Stomach (tissue), 9 donors: ENCODE measurements around the gene RAC2. TPM values are rescaled to one million over a fixed set of nuclear protein-coding genes. Genes with fewer than 3 reads are reported as not detected.
A peak's percentile ranks its signal among the peaks of the same experiment; 100 is the strongest.

Experiments
- DNase-seq, 2 donors: peaks; one replicate each; pipeline versions ENCODE4 v3.0.0 to v3.0.0-alpha.2; 2013 to 2019
- H3K27ac ChIP-seq, 5 donors: fragments of 200-600 bp in 4 of 5; sonication (generic) in 4 of 5; one replicate each; pipeline ENCODE4 v1.5.1; 2013 to 2019; ENCODE audit warnings: mild to moderate bottlenecking in 1 of 5, moderate library complexity in 1 of 5
- H3K27me3 ChIP-seq, 3 donors: fragments of 200-600 bp; sonication (generic); one replicate each; pipeline ENCODE4 v1.5.1; 2017 to 2019; ENCODE audit warnings: mixed run types in 1 of 3
- H3K36me3 ChIP-seq, 4 donors: fragments of 200-600 bp; sonication (generic); 1 replicate in 3 of 4; 2 replicates in 1 of 4; pipeline ENCODE4 v1.5.1; 2016 to 2019
- H3K4me1 ChIP-seq, 4 donors: fragments of 200-600 bp; sonication (generic); one replicate each; pipeline ENCODE4 v1.5.1; 2016 to 2019
- H3K4me3 ChIP-seq, 4 donors: fragments of 200-600 bp; sonication (generic) in 3 of 4; one replicate each; pipeline ENCODE4 v1.5.1; 2016 to 2019; ENCODE audit warnings: mild to moderate bottlenecking in 1 of 4
- H3K9me3 ChIP-seq, 4 donors: fragments of 200-600 bp; sonication (generic); one replicate each; pipeline ENCODE4 v1.5.1; 2016 to 2019
- EP300 ChIP-seq: sonication (generic); formaldehyde crosslinking; IDR thresholded peaks from one replicate; pipeline ENCODE4 v1.6.1; 2017; ENCODE audit warnings: antibody characterized with exemption
- POLR2A ChIP-seq, 4 donors: fragments of 450-650 bp; IDR thresholded peaks; one replicate each; pipeline ENCODE4 v1.6.1; 2016; ENCODE audit warnings: antibody characterized with exemption in 4 of 4, control low read depth in 2 of 4, mild to moderate bottlenecking in 1 of 4, moderate library complexity in 1 of 4
- POLR2AphosphoS5 ChIP-seq, 3 donors: sonication (generic); formaldehyde crosslinking; IDR thresholded peaks; one replicate each; pipeline ENCODE4 v1.6.1; 2016; ENCODE audit warnings: antibody characterized with exemption in 3 of 3
- WGBS, 5 donors: extraction: QIAGEN DNeasy Blood & Tissue Kit in 3 of 5; methylation state at CpG; one replicate each; pipeline versions ENCODE4 v1.1.5 to v1.1.7; 2013 to 2018; 5-methylcytosine and 5-hydroxymethylcytosine counted together
- intact Hi-C: fragments of 100-400 bp; cut with DNase I; formaldehyde crosslinking; loops from one replicate; pipeline ENCODE4 v1.15.1; 2023; ENCODE audit warnings: low total_unique reads
- polyA plus RNA-seq, 3 donors: library from polyadenylated mRNA; stranded (reverse); fragments of 200-250 nt; gene quantifications; one replicate each; pipeline ENCODE4 v1.2.3, GENCODE V29; 2013
- total RNA-seq, 5 donors: library from RNA; depleted of rRNA; stranded (reverse); fragments of >200 nt; gene quantifications; one replicate each; pipeline versions ENCODE4 v1.1.0 to v1.2.3, GENCODE V29; 2014 to 2016
- TF ChIP-seq, protein P1 (sequence below), 7 experiments: fragments of 450-650 bp in 4 of 7; fragments of 200-600 bp in 3 of 7; sonication (generic) in 3 of 7; IDR thresholded peaks; one replicate each; pipeline ENCODE4 v1.5.1; 2016 to 2019; ENCODE audit warnings: antibody characterized with exemption in 7 of 7, control low read depth in 2 of 7, mild to moderate bottlenecking in 1 of 7
- donor health status: healthy with polysubstance abuse.
- donor health status: Bipolar disorder and iron deficiency.
- donor health status: healthy.

RAC2 gene
- total and polyA plus RNA-seq, 8 donors = 1.8 to 50.4 (median 16.3) TPM

- WGBS, 5 donors = 70 to 84% (median 73%) methylated on average over 5 of the region's 5 CpGs
- Histone ChIP-seq H3K4me1 (peaks cover 0 to 14% (median 0%) of the 10 kb centered on the region in 4 donors), H3K4me3 (no peak overlapping the region), H3K9me3 (no peaks in the 10 kb centered on the region), H3K27me3 (peaks cover 0 to 76% (median 7%) of the 10 kb centered on the region in 3 donors), H3K27ac (no peak overlapping the region), H3K36me3 (no peaks in the 10 kb centered on the region)
- no peak for DNase-seq
- TF ChIP-seq POLR2A (IDR thresholded peaks at IDR 0.05) (no peak), EP300 (no peak), POLR2AphosphoS5 (IDR thresholded peaks at IDR 0.05) (no peak)
- TF ChIP-seq, protein P1, sequence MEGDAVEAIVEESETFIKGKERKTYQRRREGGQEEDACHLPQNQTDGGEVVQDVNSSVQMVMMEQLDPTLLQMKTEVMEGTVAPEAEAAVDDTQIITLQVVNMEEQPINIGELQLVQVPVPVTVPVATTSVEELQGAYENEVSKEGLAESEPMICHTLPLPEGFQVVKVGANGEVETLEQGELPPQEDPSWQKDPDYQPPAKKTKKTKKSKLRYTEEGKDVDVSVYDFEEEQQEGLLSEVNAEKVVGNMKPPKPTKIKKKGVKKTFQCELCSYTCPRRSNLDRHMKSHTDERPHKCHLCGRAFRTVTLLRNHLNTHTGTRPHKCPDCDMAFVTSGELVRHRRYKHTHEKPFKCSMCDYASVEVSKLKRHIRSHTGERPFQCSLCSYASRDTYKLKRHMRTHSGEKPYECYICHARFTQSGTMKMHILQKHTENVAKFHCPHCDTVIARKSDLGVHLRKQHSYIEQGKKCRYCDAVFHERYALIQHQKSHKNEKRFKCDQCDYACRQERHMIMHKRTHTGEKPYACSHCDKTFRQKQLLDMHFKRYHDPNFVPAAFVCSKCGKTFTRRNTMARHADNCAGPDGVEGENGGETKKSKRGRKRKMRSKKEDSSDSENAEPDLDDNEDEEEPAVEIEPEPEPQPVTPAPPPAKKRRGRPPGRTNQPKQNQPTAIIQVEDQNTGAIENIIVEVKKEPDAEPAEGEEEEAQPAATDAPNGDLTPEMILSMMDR (IDR thresholded peaks at IDR 0.05) = no peak
- intact Hi-C loops = no loop called here
Measured at GRCh38 chr22:37275622-37276021, 31.6 kb upstream of the RAC2 start.

- Histone ChIP-seq H3K27ac (peak overlapping the region in 1 of 5 donors; percentile 7), H3K4me1 (peaks cover 0 to 14% (median 0%) of the 10 kb centered on the region in 4 donors), H3K4me3 (no peak overlapping the region), H3K36me3 (no peaks in the 10 kb centered on the region), H3K9me3 (no peaks in the 10 kb centered on the region), H3K27me3 (peaks cover 0 to 78% (median 7%) of the 10 kb centered on the region in 3 donors)
- WGBS, 5 donors = 80 to 89% (median 87%) methylated on average over 11 of the region's 11 CpGs
- DNase-seq = no peak
- intact Hi-C loops = no loop called here
- no peak for TF ChIP-seq POLR2AphosphoS5 (IDR thresholded peaks at IDR 0.05)
- TF ChIP-seq EP300 = no peak
- TF ChIP-seq, protein P1 (IDR thresholded peaks at IDR 0.05) = no peak
- no peak for TF ChIP-seq POLR2A (IDR thresholded peaks at IDR 0.05)
Measured at GRCh38 chr22:37275134-37275533, 31.1 kb upstream of the RAC2 start.

- H3K36me3 ChIP-seq = no peaks in the 10 kb centered on the region
- intact Hi-C loops = no loop called here
- H3K9me3 ChIP-seq = no peaks in the 10 kb centered on the region
- DNase-seq = peak; percentile 31 to 49
- TF ChIP-seq, protein P1 (IDR thresholded peaks at IDR 0.05) = no peak
- TF ChIP-seq POLR2AphosphoS5 (IDR thresholded peaks at IDR 0.05) (no peak), POLR2A (IDR thresholded peaks at IDR 0.05) (no peak), EP300 (no peak)
- no peak overlapping the region for H3K4me3 ChIP-seq
- H3K27ac ChIP-seq = peak overlapping the region in 2 of 5 donors; percentile 7 to 27
- WGBS, 5 donors = 67 to 75% (median 69%) methylated on average over 12 of the region's 12 CpGs
- peaks cover 0 to 77% (median 7%) of the 10 kb centered on the region in 3 donors for H3K27me3 ChIP-seq
- H3K4me1 ChIP-seq = peaks cover 0 to 22% (median 0%) of the 10 kb centered on the region in 4 donors
Measured at GRCh38 chr22:37274380-37274862, 30.4 kb upstream of the RAC2 start.

- no peak for DNase-seq
- intact Hi-C loops = no loop called here
- H3K36me3 ChIP-seq = no peaks in the 10 kb centered on the region
- no peaks in the 10 kb centered on the region for H3K9me3 ChIP-seq
- H3K27ac ChIP-seq = peak overlapping the region in 1 of 5 donors; percentile 27
- peaks cover 0 to 71% (median 7%) of the 10 kb centered on the region in 3 donors for H3K27me3 ChIP-seq
- no peak overlapping the region for H3K4me3 ChIP-seq
- TF ChIP-seq EP300 (no peak), POLR2AphosphoS5 (IDR thresholded peaks at IDR 0.05) (no peak), POLR2A (IDR thresholded peaks at IDR 0.05) (no peak)
- TF ChIP-seq, protein P1 (IDR thresholded peaks at IDR 0.05) = no peak
- H3K4me1 ChIP-seq = peaks cover 0 to 25% (median 0%) of the 10 kb centered on the region in 4 donors
- WGBS, 5 donors = 69 to 77% (median 72%) methylated on average over 8 of the region's 8 CpGs
Measured at GRCh38 chr22:37273846-37274225, 29.8 kb upstream of the RAC2 start.
